Neural crest cell (in vitro differentiated cells): Measurements from ENCODE around the gene CD8B2. TPM values are rescaled to one million over a fixed set of nuclear protein-coding genes. Genes with fewer than 3 reads are reported as not detected.

Experiments used
- DNase-seq: peaks from one replicate; pipeline ENCODE4 v3.0.0; 2021; ENCODE audit warnings: low read depth, mixed read lengths, low spot score
- H3K27ac Mint-ChIP-seq: one replicate; pipeline ENCODE4 v1.8.0; 2021; ENCODE audit warnings: mild to moderate bottlenecking, mixed read lengths; ENCODE audit not compliant: unreplicated experiment
- H3K27me3 Mint-ChIP-seq: 2 replicates; pipeline ENCODE4 v1.8.0; 2021; ENCODE audit warnings: low read depth, mild to moderate bottlenecking, mixed read lengths
- H3K36me3 Mint-ChIP-seq: 2 replicates; pipeline ENCODE4 v1.8.0; 2021; ENCODE audit warnings: low read depth, mild to moderate bottlenecking, mixed read lengths
- H3K4me1 Mint-ChIP-seq: 2 replicates; pipeline ENCODE4 v1.8.0; 2021; ENCODE audit warnings: mixed read lengths
- H3K4me3 Mint-ChIP-seq: one replicate; pipeline ENCODE4 v1.8.0; 2021; ENCODE audit warnings: mild to moderate bottlenecking, mixed read lengths
- H3K9me3 Mint-ChIP-seq: 2 replicates; pipeline ENCODE4 v1.8.0; 2021; ENCODE audit warnings: mixed read lengths
- total RNA-seq: library from RNA; stranded (reverse); gene quantifications from 2 replicates; pipeline ENCODE4 v1.2.1, GENCODE V29; 2021
- TF ChIP-seq, protein P1 (sequence below): fragments of 200-600 bp; sonication (generic); conservative IDR thresholded peaks from 2 replicates; pipeline ENCODE4 v1.5.0; 2021; ENCODE audit warnings: antibody characterized with exemption, mild to moderate bottlenecking

Gene CD8B2
- total RNA-seq, 1 donor from 2014 or later, result not detected

DNA sequence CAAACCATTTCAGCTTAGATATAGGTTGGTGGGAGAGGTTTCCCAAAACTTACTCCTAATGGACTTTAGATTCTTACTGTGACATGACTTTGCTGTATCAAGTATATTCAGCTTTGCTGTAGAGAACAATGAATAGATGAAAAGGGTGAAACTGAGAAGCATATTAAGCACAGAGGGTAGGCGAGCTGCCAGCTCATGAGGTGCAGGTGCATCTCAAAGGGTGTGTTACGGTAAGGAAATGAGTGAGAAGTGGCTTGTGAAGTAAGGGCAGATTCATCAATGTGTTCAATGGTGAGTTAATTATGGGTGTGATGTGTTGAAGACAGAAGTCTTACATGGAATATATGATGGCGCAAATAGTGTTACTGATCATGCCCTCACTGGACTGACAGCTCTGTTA is 49.3 kb downstream of the CD8B2 start:
- TF ChIP-seq, protein P1, sequence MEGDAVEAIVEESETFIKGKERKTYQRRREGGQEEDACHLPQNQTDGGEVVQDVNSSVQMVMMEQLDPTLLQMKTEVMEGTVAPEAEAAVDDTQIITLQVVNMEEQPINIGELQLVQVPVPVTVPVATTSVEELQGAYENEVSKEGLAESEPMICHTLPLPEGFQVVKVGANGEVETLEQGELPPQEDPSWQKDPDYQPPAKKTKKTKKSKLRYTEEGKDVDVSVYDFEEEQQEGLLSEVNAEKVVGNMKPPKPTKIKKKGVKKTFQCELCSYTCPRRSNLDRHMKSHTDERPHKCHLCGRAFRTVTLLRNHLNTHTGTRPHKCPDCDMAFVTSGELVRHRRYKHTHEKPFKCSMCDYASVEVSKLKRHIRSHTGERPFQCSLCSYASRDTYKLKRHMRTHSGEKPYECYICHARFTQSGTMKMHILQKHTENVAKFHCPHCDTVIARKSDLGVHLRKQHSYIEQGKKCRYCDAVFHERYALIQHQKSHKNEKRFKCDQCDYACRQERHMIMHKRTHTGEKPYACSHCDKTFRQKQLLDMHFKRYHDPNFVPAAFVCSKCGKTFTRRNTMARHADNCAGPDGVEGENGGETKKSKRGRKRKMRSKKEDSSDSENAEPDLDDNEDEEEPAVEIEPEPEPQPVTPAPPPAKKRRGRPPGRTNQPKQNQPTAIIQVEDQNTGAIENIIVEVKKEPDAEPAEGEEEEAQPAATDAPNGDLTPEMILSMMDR, result no peak
- Mint-ChIP-seq H3K27me3 (peaks cover 2% of the 10 kb centered on the region), H3K27ac (no peak overlapping the region), H3K36me3 (no peaks in the 10 kb centered on the region), H3K4me3 (no peak overlapping the region), H3K9me3 (no peaks in the 10 kb centered on the region), H3K4me1 (peaks cover 5% of the 10 kb centered on the region)
- DNase-seq, result no peak

DNA sequence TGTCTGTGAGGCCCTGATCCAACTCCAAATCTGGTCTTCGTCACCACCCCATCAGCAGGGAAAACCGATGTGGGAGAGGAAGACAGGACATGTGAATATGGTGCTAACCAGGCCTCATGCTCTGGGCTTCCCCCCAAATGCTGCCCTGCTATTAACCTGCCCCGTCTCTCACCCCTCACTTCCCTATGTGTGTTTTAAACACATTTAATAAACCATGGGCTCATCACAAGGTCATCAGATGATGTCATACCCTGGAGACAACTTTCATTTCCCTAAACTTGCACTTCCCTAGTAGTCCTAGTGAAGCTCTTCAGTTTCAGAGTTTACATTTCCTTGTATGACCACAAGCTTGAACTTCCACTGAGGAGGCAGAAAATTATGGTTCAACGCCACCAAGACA is 49.9 kb downstream of the CD8B2 start:
- peaks cover 5% of the 10 kb centered on the region for H3K27me3 Mint-ChIP-seq
- H3K36me3 Mint-ChIP-seq, result no peaks in the 10 kb centered on the region
- TF ChIP-seq, protein P1, result no peak
- no peaks in the 10 kb centered on the region for H3K9me3 Mint-ChIP-seq
- no peak for DNase-seq
- H3K4me3 Mint-ChIP-seq, result no peak overlapping the region
- H3K4me1 Mint-ChIP-seq, result no peaks in the 10 kb centered on the region
- H3K27ac Mint-ChIP-seq, result no peak overlapping the region

DNA sequence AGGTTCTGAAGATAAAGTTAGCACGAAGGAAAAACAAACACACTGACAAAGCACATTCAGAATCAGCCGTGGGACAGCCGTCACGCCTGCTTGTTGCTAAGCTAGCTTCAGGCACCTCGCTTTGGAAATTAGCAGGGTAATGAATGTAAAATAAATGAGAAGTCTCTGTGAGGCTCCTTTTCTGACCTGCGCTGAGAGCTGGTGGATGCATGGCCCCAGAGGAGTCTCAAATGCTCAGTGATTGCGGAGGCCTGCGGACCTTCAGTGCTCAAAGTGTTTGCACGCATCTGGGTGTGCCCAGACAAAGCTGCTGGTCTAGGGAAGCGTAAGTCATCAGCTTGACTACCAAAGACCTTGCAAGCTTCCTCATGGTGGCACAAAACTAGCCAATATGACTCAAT is 50.6 kb downstream of the CD8B2 start:
- H3K9me3 Mint-ChIP-seq, result no peaks in the 10 kb centered on the region
- no peak overlapping the region for H3K27ac Mint-ChIP-seq
- no peak overlapping the region for H3K4me3 Mint-ChIP-seq
- peaks cover 2% of the 10 kb centered on the region for H3K4me1 Mint-ChIP-seq
- TF ChIP-seq, protein P1, result no peak
- no peak for DNase-seq
- no peaks in the 10 kb centered on the region for H3K36me3 Mint-ChIP-seq
- H3K27me3 Mint-ChIP-seq, result peaks cover 7% of the 10 kb centered on the region

DNA sequence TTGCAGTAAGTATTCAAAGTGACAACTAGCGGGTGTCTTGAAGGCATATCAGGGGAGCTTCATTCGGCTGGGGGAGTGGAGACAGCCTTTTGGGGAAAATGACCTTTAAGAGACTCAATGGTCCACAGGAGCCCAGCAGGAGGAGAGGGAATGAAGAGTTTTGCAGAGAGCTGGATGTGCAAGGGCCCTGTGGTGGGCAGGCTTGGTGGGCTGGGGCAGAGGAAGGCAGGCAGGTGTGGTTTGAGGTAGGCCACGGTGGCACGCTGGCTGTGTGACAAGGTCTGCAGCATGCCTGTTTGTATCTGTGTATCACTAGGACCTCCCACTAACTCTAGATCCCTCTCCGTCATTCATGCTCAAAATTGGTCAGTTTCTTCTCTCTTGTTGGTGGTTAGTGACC is 53.7 kb downstream of the CD8B2 start:
- no peak for DNase-seq
- TF ChIP-seq, protein P1, result no peak
- Mint-ChIP-seq H3K9me3 (no peaks in the 10 kb centered on the region), H3K4me3 (no peak overlapping the region), H3K36me3 (no peaks in the 10 kb centered on the region), H3K4me1 (peaks cover 4% of the 10 kb centered on the region), H3K27me3 (peaks cover 25% of the 10 kb centered on the region), H3K27ac (no peak overlapping the region)

DNA sequence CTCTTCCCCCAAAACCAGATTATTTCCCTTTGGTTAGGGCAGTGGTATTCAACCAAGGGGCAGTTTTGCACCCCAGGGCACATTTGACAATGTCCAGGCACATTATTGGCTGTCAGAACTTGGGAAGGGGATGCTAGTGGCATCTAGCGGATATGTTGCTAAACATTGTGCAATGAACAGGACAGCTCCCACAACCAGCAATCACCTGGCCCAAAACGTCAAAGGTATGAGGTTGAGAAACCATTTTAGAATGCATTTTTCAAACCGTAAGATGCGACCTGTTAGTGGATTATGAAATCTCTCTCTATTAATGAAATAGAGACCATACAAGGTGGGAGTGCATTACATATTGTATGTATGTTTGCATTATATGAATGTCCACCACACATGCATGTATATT is 54.2 kb downstream of the CD8B2 start:
- Mint-ChIP-seq H3K36me3 (no peaks in the 10 kb centered on the region), H3K27me3 (peaks cover 26% of the 10 kb centered on the region), H3K27ac (no peak overlapping the region), H3K9me3 (no peaks in the 10 kb centered on the region), H3K4me1 (peaks cover 4% of the 10 kb centered on the region), H3K4me3 (no peak overlapping the region)
- TF ChIP-seq, protein P1, result no peak
- DNase-seq, result no peak
